22Rv1 (cell line): ENCODE data around the gene HID1.

Experiments
- H3K27ac ChIP-seq: fragments of 450-650 bp; 2 replicates; pipeline ENCODE4 v1.5.1; 2017
- ZFX ChIP-seq: fragments of 450-650 bp; IDR thresholded peaks from 2 replicates; pipeline ENCODE4 v1.6.1; 2017; ENCODE audit warnings: antibody characterized with exemption, borderline replicate concordance
- TF ChIP-seq, protein P1 (sequence below): fragments of 450-650 bp; IDR thresholded peaks from 2 replicates; pipeline ENCODE4 v1.5.1; 2017; ENCODE audit warnings: mild to moderate bottlenecking

The HID1 gene, protein sequence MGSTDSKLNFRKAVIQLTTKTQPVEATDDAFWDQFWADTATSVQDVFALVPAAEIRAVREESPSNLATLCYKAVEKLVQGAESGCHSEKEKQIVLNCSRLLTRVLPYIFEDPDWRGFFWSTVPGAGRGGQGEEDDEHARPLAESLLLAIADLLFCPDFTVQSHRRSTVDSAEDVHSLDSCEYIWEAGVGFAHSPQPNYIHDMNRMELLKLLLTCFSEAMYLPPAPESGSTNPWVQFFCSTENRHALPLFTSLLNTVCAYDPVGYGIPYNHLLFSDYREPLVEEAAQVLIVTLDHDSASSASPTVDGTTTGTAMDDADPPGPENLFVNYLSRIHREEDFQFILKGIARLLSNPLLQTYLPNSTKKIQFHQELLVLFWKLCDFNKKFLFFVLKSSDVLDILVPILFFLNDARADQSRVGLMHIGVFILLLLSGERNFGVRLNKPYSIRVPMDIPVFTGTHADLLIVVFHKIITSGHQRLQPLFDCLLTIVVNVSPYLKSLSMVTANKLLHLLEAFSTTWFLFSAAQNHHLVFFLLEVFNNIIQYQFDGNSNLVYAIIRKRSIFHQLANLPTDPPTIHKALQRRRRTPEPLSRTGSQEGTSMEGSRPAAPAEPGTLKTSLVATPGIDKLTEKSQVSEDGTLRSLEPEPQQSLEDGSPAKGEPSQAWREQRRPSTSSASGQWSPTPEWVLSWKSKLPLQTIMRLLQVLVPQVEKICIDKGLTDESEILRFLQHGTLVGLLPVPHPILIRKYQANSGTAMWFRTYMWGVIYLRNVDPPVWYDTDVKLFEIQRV

DNA sequence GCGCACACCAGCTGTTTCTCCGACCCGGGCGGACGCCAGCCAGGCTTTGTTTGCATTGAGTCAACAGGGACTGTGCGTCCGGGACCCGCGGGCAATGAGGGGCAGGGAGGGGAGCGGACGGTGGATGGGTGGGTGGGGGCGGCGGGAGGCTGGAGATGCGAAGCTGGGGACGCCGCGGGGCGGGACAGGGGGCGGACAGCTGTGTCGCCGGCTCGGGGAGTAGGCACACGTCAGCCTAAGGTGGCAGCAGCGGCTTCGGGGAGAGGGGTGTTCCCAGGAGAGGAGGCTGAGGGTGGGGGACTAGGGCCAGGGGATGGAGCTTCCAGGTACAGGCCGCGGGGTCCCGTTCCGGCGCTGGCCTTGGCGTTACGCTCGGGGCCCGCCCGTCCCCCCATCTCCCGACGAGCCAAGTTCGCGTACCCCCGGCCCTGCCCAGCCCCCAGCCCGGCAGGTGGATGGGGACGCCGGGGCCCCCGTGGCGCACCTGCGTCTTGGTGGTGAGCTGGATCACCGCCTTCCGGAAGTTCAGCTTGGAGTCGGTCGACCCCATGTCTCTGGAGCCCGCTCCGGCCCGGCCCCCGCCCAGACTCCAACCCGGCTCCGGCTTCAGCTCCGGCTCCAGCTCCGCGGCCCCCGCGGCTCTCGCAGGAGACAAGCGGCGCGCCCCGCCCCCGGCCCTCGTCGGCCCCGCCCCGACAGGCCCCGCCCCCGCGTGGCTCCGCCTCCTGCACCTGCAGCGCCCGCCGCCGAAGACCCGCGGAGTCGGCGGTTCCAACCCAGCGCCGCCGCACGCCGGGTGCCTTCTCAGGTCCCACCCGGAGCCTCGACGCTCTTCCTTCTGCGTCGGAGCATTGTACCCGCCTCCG is at the start of gene HID1:
HID1 (minus strand) TSS at position 653 of the 866 bp plus-strand sequence; CDS start at position 550, 103 bp downstream.
- peak within 1 kb of the TSS; percentile 91 for H3K27ac ChIP-seq
- TF ChIP-seq ZFX, result no peak
- TF ChIP-seq, protein P1, sequence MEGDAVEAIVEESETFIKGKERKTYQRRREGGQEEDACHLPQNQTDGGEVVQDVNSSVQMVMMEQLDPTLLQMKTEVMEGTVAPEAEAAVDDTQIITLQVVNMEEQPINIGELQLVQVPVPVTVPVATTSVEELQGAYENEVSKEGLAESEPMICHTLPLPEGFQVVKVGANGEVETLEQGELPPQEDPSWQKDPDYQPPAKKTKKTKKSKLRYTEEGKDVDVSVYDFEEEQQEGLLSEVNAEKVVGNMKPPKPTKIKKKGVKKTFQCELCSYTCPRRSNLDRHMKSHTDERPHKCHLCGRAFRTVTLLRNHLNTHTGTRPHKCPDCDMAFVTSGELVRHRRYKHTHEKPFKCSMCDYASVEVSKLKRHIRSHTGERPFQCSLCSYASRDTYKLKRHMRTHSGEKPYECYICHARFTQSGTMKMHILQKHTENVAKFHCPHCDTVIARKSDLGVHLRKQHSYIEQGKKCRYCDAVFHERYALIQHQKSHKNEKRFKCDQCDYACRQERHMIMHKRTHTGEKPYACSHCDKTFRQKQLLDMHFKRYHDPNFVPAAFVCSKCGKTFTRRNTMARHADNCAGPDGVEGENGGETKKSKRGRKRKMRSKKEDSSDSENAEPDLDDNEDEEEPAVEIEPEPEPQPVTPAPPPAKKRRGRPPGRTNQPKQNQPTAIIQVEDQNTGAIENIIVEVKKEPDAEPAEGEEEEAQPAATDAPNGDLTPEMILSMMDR, result no peak

DNA sequence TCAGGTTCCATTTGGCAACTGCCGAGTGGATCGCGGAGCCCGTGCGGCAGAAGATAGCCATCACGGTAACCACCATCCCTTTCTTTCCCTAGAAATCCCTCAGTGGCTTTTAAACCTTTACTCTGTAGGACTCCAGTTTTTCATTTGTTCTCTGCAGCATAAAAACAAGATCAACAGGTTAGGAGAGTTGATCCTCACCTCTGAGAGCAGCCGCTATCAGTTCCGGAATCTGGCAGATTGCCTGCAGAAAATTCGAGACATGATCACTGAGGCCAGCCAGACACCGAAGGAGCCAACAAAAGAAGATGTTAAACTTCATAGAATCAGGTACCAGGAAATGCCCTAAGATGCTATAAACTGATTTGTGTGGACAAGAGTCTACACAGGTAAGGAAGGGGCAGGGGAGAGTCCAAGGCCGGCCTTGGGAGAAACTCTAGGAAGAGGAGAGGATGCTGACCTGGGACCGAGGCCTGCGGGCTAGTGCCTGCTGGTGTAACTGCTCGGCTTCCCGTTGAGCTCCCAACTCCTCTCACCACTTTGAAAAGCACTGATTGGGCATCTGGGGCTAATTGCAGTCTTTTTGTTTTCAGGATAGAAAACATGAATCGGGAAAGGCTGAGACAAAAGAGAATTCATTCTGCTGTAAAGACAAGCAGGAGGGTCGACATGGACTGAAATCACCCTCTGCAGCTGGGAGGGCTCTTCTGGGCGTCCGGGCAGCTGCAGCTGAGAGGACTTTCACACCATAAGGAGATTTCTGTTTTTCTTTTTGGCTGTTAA is 48.0 kb upstream of the HID1 start:
- TF ChIP-seq, protein P1, result no peak
- no peak for TF ChIP-seq ZFX
- H3K27ac ChIP-seq, result no peak overlapping the region

DNA sequence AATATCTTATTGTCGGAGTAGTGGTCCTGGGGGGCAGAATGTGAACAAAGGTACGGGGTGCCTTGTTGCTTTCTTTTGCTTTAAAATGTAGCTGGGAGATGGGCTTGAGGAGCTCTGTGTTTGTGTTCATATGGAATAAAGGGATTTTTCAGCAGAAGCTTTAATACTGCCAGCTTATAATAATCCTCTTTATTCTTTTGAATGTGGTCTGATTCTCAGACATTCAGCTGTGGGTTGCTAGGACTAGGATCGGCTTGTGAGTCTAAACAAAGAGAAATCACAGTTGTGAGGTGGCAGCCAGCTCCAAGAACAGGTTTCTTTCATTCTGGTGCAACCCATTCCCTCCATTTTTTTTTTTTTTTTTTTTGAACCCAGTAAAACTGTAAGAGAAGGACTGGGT is 47.2 kb upstream of the HID1 start:
- no peak overlapping the region for H3K27ac ChIP-seq
- TF ChIP-seq, protein P1, result no peak
- no peak for TF ChIP-seq ZFX

DNA sequence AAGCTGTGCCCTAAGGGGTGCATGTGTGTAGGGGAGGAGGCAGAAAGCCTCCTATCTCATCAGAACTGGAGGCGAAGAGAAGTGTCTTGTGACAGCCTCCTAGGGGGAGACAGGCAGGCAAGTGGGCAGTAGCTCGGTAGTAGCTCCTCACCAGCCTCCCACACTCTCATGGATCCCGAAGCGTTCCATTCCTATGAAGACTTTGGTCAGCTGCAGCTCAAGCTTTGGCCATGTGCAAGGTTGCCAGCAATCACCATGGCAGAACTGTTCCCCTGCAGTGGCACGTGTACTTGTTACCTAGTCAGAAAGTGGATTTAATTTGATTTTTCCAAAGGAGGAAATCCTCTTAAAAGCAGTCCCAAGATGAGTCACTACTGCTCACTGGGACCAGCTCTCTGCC is 46.6 kb upstream of the HID1 start:
- no peak overlapping the region for H3K27ac ChIP-seq
- TF ChIP-seq, protein P1, result no peak
- no peak for TF ChIP-seq ZFX

DNA sequence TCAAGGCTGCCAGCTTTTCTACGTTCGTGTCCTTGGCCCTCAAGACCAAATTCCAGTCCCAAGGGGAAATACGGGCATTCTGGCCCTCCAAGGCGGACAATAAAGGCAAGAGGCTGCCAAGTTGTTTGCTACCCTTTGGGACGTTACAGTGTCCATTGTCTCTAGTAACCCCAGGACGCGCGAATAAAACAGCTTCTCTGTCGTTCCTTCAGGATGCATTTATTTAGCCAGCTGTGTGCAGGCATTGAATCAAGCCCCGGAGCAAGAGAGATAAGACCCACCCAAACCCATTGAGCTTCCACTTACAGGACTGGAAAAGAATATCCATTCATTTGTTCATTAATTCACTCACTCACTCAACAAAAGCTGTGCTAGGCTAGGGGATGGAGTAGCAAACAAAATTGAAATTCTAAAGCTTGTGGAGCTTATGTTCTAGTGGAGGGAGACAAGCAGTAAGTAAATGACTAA is 40.6 kb upstream of the HID1 start:
- peak overlapping the region; percentile 98 for H3K27ac ChIP-seq
- no peak for TF ChIP-seq ZFX
- TF ChIP-seq, protein P1, result no peak

DNA sequence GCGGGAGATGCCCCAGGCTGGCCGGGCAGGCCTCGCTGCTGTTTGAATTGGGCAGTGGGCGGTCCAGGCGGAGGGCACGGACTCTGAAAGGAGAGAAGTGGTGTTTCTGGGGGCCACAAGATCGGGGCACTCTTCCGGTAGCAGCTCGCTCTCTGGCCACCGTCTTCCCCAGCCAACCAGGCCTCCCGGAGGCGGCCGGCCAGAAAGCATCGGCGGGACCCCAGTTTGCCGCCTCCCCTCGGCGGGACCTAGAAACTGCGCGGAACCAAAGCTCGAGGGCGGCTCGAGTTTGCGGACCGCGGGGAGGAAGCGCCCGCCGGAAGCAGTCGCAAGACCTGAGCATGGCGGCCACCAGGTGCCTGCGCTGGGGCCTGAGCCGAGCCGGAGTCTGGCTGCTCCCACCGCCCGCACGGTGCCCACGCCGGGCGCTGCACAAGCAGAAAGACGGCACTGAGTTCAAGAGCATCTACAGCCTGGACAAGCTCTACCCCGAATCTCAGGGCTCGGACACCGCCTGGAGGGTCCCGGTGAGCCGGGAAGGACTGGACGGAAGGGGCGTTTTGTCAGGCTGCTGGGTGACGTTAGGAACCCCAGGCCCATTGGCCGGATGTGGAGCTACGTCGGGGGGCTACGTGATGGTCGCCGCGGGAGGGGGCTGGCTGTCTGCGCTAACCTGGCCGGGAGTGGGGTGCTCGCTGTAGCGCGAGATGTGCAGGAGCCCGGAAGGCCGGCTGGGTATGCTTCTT is 40.0 kb upstream of the HID1 start, which contains the start of gene MRPL58:
MRPL58 (plus strand) TSS at position 325 of the 746 bp plus-strand sequence; CDS start at position 342, 17 bp downstream.
- H3K27ac ChIP-seq, result peak within 1 kb of the TSS; percentile 98
- TF ChIP-seq ZFX, result no peak
- TF ChIP-seq, protein P1, result peak; percentile 27
